GM21367 (cell line): Measurements from ENCODE around the gene NEK6.
"Not testable (repeated sequence)": the region's sequence is repeated elsewhere in the genome, so short reads cannot be mapped to it uniquely, and the experiment has no call there.

ENCODE experiments used
- ATAC-seq: cut with Tn5 transposase; IDR thresholded peaks from one replicate; pipeline ENCODE4 v1.9.1; 2021; ENCODE audit not compliant: unreplicated experiment

The NEK6 gene

DNA sequence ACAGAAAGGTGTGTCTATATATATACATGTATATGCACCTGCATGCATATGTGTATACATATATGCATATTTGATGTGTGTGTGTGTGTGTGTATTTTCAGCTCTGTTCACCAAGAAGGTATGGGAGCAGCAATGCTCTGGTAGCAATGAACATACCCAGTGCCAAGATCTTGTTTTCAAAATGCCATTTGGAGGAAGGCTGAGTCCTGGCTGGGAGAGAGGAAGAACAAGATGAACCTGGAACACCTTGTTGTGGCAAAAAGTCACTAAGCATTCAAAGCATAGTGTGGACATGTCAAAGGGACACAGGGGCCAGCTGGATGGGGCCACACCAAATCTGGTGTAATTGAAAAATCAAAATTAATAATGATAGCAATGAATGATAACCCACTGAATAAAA is 31.8 kb upstream of the NEK6 start:
- ATAC-seq = no peak

- ATAC-seq = no peak
These were observed 29.2 kb upstream of the NEK6 start for GRCh38 chr9:124228516-124228915.

GRCh38 chr9:124231095-124231737 is 26.5 kb upstream of the NEK6 start:
- no peak for ATAC-seq

DNA sequence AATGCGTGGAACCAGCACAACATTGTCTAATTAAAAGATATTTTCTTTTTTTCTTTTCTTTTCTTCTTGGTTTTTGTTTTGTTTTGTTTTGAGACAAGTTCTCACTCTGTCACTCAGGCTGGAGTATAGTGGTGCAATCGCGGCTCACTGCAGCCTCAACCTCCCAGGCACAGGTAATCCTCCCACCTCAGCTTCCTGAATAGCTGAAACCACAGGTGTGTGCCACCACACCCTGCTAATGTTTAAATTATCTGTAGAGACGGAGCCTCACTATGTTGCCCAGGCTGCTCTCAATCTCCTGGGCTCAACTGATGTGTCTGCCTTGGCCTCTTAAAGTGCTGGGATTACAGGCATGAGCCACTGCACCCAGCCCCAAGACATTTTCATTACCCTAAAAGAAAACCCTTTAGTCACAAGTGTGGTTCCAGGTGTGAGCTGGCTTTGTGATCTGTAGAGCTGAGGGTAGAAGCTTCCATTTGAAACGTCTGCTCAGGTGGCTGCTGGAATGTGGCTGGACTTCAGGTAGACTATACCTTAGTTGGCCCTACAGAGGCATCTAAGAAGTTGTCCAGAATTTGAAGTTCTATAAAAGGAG is 19.1 kb upstream of the NEK6 start:
- peak; percentile 12 for ATAC-seq

DNA sequence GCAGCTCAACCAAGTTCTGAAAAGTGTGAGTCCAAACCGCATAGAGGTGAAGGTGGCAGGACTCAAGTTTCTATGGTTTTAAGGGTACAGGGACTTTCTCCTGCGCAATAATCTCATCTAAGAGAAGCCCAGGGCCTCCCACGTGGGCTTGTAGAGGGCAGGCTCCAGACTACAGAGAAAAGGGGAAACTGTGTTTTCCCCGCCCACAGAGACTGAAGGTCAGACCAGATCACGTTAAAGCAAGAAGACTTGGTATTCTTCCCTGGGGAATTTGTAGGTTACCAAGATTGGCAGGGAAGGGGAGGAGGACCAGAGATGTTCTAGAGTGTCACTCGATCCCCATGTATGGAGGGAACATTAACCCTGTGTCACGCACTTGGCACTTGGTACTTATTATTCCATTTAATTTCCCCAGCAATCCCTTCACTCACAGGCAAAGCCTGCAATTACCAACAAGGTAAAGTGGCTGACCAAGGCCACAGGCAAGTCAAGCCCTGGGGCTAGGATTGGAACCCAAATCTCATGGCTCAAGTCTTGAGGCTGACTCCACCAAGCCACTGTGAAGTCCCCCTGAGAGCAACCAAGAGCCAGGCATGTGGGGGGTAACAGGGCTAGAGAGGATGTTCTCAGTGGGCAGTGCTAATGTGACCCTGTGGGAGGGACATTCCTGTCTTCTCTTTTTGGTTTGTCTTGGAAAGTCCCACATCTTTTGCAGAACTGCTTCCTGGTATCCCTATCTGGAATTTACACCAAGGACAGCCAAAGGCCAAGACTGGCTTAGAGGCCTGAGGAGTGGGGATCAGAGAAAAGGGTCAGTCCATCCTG is 18.3 kb upstream of the NEK6 start:
- ATAC-seq = peak; percentile 75

DNA sequence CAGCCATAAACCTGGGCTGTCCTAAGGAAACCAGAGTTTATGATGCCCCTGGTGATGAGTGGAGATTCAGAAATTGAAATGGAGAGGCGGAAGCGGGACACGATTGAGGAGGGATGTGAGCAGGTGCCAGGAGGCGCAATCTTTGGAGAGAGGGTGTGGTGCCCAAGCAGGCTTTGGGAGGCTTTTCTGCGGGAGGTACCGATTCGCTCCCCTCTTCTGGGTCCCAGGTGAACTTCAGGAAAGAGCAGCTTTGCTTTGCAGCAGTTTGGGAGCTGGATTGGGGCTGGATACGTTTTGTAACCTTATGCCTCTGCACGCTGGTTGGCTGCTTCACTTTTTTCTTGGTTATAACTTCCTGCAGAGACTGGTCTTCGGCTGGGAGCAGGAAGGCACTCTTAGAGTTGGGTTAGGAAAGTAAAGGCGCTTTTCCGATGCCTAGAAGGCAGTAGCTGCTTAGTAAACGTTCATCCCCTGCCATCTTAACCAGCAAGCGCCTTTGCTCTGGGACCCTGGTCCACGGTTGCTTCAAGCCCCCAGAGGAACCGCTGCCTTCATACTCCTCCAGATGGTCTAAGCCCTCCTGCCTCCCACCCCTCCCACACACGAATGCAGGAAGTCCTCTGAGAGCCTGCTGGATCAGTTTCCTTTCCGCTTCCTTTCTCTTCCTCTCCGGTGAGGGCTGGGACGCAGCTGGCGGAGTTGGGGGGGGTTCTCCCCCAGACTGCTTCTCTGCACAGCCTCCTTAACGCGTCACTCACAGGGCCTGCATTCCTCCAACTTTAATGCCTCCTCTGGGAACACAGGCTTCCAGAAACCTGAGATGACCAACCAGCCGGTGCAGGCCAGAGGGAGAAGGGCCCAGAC is 15.2 kb upstream of the NEK6 start:
- ATAC-seq = no peak

DNA sequence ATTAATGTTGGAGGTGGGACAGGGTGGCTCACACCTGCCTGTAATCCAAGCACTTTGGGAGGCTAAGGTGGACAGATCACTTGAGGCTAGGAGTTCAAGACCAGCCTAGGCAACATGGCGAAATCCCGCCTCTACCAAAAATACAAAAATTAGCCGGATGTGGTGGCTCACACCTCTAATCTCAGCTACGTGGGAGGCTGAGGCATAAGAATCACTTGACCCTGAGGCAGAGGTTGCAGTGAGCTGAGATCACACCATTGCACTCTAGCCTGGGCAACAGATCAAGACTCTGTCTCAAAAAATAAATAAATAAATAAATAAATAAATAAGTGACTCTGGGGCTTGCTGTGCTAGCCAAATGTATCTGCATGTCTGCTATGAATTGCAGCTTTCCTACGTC is 10.4 kb upstream of the NEK6 start:
- ATAC-seq = not testable (repeated sequence)

GRCh38 chr9:124248066-124248465 is 9.7 kb upstream of the NEK6 start:
- no peak for ATAC-seq

DNA sequence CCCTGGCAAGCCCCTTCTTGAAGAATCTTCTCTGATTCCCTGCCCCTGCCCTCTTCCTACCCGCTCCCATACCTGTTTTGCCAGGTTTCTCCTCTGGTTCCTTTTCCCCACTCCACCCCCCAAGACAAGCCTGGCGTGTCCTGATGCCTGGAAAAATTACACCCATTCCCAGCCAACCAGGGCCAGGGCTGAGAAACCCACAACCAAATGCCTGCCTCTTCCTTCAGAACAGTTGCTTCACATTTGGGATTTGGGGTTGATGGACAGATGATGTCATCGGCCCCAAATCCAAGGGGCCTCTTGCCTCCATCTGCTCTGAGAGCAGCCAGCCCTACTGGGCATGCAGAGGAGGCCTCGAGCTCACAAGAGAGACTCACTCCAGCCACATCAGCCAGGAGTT is 8.8 kb upstream of the NEK6 start:
- no peak for ATAC-seq

GRCh38 chr9:124251204-124251603 is 6.5 kb upstream of the NEK6 start:
- no peak for ATAC-seq

GRCh38 chr9:124251605-124252378 is 6.0 kb upstream of the NEK6 start:
- ATAC-seq = no peak

DNA sequence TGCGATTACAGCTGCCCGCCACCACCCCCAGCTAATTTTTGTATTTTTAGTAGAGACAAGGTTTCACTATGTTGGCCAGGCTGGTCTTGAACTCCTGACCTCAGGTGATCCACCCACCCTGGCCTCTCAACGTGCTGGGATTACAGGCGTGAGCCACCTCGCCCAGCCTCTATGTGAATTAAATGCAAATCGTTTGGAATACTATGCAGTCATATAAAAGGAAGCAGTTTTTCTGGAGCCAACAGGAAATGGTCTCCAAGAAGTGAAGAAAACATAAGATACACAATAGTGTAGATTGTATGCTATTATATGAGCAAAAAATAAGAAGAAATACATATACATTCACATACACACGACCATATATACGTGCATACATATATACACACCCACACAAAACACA is 4.9 kb upstream of the NEK6 start:
- not testable (repeated sequence) for ATAC-seq

GRCh38 chr9:124254261-124254682 is 3.5 kb upstream of the NEK6 start:
- peak; percentile 51 for ATAC-seq

DNA sequence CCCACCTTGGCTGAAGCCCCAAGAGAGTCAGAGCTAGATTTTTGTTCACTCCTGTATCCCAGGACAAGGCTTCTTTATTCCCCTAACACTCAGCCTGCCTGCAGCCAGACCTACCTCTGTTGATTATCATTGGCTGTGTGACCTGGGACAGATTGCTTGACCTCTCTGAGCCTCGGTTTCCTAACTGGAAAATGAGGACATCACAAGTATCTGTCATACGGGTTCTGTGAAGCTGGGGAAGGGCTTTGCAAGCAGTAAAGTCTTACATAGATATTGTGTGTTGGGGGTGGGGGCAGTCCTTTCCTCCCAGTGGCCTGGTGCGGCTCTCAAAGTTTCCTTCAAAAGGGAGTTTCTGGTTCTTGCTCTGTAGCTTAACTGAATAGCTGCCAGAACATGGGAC is 2.5 kb upstream of the NEK6 start:
- no peak for ATAC-seq

- ATAC-seq = no peak
These were observed 1.2 kb upstream of the NEK6 start for GRCh38 chr9:124256517-124257069.

DNA sequence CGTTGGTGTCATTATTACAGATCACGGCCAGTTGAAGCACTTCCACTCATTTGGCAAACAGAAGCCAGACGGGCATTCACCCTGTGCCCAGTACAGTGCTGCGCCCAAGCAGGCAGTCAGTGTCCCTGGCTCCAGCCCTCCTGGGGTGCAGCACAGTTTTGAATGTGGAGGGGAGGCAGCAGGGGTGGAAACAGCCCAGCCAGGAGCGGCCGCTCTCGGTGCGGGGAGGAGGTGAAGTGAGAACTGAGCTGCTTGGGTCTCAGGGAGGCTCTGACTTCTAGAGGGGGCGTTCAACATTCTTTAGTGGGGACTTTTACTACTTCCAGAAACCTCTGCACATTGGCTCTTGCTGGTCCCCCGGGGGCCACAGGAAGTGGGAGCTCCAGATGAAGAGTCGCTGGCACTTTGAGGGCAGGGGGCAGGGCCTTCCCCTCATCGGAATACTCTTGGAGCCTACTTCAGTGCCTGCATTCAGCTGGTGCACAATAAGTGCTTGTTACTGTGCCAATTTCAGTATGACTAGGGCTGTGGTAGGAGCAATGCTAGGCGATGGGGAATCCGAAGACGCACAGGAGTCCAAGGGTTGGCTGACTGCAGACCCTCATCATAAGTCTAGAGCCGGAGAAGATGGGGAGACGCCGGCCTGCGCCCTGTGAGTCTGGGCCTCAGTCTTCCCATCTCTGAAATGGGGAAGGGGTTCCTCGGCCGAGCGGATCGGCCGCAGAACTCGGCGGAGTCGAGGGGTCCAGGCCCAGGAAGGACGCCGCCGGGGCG is 492 bp upstream of the NEK6 start:
- no peak for ATAC-seq

DNA sequence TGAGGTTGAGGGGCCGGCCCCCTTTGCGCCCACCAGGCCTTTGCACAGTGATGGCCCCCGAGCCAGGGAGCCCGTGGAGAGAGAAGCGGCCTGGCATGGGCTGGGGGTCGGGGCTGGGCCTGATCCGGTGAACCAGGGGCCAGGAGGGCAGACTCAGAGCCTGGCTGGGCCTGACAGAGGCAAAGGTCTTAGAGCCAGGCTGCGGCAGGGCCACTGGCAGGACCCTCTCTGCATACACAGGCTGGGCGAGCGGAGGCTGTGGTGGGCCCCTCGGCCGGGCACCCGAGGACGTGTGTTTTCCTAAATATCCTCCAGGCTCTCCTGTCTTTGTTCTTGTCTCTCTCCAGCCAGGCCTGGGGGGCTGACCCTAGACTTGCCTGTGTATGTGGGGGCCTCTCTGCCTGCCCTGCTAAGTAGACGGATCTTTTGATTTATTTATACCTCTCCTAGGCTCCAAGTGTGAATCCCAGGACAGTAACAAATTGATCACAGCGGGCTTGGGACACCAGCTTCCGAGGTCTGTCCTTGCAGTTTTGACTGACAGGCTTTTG is 933 bp downstream of the NEK6 start:
- no peak for ATAC-seq

- no peak for ATAC-seq
These were observed 1.5 kb downstream of the NEK6 start for GRCh38 chr9:124259158-124259808.
